HG02970 (cell line): ENCODE data around the gene OPA1.

ENCODE experiments used
- ATAC-seq: cut with Tn5 transposase; IDR thresholded peaks from one replicate; pipeline ENCODE4 v1.9.1; 2021; ENCODE audit warnings: mild to moderate bottlenecking, moderate library complexity, moderate number of reproducible peaks; ENCODE audit not compliant: unreplicated experiment, low FRiP score

The OPA1 gene

GRCh38 chr3:193592841-193593667 is at the start of gene OPA1:
Gene OPA1 (plus strand): TSS chr3:193593208. CDS start chr3:193593378, 170 bp downstream.
- ATAC-seq: peak; percentile 98

GRCh38 chr3:193544289-193544688 is 48.7 kb upstream of the OPA1 start:
- no peak for ATAC-seq

GRCh38 chr3:193545304-193545703 is 47.7 kb upstream of the OPA1 start:
- no peak for ATAC-seq

GRCh38 chr3:193546129-193546528 is 46.9 kb upstream of the OPA1 start:
- ATAC-seq: no peak

GRCh38 chr3:193548406-193548805 is 44.6 kb upstream of the OPA1 start:
- no peak for ATAC-seq

GRCh38 chr3:193552923-193553322 is 40.1 kb upstream of the OPA1 start:
- ATAC-seq: no peak

GRCh38 chr3:193553586-193553985 is 39.4 kb upstream of the OPA1 start:
- no peak for ATAC-seq

- no peak for ATAC-seq
Observed at GRCh38 chr3:193554811-193555210, 38.2 kb upstream of the OPA1 start, which contains the start of gene ATP13A4. Gene ATP13A4 (minus strand): TSS chr3:193554895. CDS start chr3:193554799, 96 bp downstream.

- no peak for ATAC-seq
Observed at GRCh38 chr3:193556841-193557240, 36.2 kb upstream of the OPA1 start.

GRCh38 chr3:193559100-193559499 is 33.9 kb upstream of the OPA1 start:
- no peak for ATAC-seq

- ATAC-seq: no peak
Observed at GRCh38 chr3:193560091-193560490, 32.9 kb upstream of the OPA1 start.

- no peak for ATAC-seq
Observed at GRCh38 chr3:193560870-193561269, 32.1 kb upstream of the OPA1 start.

- no peak for ATAC-seq
Observed at GRCh38 chr3:193563426-193563825, 29.6 kb upstream of the OPA1 start.

- ATAC-seq: no peak
Observed at GRCh38 chr3:193564012-193564411, 29.0 kb upstream of the OPA1 start.

- no peak for ATAC-seq
Observed at GRCh38 chr3:193569119-193569518, 23.9 kb upstream of the OPA1 start.

GRCh38 chr3:193572426-193572908 is 20.5 kb upstream of the OPA1 start:
- peak; percentile 80 for ATAC-seq

- ATAC-seq: no peak
Observed at GRCh38 chr3:193573403-193574191, 19.4 kb upstream of the OPA1 start.

GRCh38 chr3:193574488-193575070 is 18.4 kb upstream of the OPA1 start:
- ATAC-seq: no peak

GRCh38 chr3:193585530-193585929 is 7.5 kb upstream of the OPA1 start:
- no peak for ATAC-seq

GRCh38 chr3:193586526-193586925 is 6.5 kb upstream of the OPA1 start:
- no peak for ATAC-seq

GRCh38 chr3:193589129-193589528 is 3.9 kb upstream of the OPA1 start:
- no peak for ATAC-seq
